Astrocyte of the spinal cord (primary cell): ENCODE data around the gene C5orf58.

ENCODE experiments used
- DNase-seq: peaks from one replicate; pipeline ENCODE4 v3.0.0; 2011; ENCODE audit warnings: low read depth, low spot score
- H3K4me3 ChIP-seq: 2 replicates; pipeline ENCODE4 v1.5.1; 2011; ENCODE audit warnings: low read depth, mild to moderate bottlenecking, low read length, moderate library complexity
- in situ Hi-C: cut with HindIII; loops from 2 replicates; pipeline ENCODE4 v1.10.0; 2017; ENCODE audit warnings: low sequenced_read_pairs
- TF ChIP-seq, protein P1 (sequence below): IDR thresholded peaks from 2 replicates; pipeline ENCODE4 v1.5.1; 2012; ENCODE audit warnings: low read depth, mild to moderate bottlenecking, low read length, inconsistent platforms

The C5orf58 gene

DNA sequence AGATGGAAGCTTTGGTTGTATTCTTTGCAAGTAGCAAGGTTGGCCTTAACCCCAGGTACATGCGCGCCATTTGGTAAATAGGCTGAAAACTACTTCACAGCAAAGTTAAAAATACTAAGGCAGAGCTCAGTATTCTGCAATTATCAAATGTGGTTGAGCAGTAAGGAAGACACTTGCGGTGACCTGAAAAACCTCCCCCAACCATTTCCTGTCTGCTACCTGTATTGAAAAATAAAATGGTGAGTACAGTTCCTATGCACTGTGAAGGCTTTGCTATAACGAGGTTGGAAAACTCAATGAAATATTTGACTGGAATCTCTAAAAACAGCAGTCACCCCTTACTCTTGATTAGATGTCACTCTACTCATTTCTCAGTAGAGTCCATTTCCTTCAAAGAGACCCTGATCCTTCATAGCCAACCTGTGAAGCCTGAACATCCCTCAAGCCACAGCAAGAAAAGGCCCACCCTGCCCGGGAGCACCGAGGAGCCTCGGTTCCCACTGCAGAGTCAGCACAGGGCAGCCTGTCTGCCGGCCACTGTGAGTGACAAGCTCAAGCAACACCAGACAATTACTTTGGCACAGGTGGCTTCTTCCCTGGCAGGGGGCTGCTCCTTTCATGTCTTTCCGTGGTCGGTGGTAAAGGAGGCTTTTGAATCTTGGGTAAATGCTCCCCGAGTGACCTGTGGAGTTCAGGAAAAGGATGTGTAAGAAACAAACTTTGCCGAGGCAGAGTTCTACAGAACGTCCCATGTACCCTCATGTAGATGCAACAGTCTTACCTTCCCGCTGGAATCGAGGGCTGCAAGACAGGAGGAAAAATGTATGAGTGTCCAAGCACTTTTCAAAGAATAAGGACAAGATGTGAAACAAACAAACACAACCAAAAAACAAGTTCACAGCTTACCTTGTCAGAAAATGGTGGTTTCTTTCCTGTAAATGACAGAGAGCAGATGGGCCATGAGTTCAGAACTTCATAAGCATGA lies 29.6 kb downstream of the C5orf58 start:
- no peak for DNase-seq
- in situ Hi-C loops, result no loop called here
- H3K4me3 ChIP-seq, result no peak overlapping the region
- TF ChIP-seq, protein P1, sequence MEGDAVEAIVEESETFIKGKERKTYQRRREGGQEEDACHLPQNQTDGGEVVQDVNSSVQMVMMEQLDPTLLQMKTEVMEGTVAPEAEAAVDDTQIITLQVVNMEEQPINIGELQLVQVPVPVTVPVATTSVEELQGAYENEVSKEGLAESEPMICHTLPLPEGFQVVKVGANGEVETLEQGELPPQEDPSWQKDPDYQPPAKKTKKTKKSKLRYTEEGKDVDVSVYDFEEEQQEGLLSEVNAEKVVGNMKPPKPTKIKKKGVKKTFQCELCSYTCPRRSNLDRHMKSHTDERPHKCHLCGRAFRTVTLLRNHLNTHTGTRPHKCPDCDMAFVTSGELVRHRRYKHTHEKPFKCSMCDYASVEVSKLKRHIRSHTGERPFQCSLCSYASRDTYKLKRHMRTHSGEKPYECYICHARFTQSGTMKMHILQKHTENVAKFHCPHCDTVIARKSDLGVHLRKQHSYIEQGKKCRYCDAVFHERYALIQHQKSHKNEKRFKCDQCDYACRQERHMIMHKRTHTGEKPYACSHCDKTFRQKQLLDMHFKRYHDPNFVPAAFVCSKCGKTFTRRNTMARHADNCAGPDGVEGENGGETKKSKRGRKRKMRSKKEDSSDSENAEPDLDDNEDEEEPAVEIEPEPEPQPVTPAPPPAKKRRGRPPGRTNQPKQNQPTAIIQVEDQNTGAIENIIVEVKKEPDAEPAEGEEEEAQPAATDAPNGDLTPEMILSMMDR, result no peak

DNA sequence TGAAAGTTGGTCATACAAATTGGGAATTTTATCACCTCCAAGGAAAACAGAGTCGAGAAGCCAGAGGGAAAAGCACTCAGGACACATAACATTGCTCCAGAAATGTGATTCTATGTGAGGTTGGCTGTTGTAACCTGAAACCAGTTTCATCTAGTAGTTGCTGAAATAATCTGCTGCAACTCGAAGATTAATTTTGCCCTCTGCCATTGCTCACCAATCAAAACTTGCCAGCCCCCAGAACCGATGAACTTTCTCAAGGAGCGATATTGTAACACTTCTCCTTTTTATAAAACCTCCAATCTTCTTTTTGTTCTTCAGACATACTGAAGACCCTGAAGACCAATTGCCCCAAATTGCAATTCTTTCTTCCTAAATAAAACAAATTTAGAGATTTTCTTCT lies 31.1 kb downstream of the C5orf58 start:
- in situ Hi-C loops, result no loop called here
- TF ChIP-seq, protein P1, result no peak
- H3K4me3 ChIP-seq, result no peak overlapping the region
- no peak for DNase-seq

DNA sequence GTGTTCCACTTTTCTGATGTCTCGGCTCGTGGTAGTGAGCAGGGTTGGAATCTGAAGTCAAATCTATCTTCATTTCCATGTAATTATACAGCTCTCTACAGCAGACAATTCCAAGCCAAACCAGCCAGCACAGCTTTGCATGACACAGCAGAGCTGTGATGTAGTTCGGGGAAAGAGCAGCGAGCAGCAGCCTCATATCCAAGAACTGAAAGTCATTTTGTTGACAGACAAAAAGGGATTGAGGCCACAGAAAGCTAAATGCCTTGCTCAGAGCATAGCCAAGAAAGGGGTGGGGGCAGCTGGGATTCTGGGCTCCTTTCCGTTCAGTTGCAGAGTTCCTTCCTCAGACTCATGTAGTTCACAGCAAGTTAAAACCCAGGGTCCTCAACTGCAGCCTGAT lies 32.7 kb downstream of the C5orf58 start:
- no peak overlapping the region for H3K4me3 ChIP-seq
- no peak for DNase-seq
- TF ChIP-seq, protein P1, result no peak
- in situ Hi-C loops, result no loop called here

- TF ChIP-seq, protein P1, result no peak
- no peak overlapping the region for H3K4me3 ChIP-seq
- in situ Hi-C loops, result no loop called here
- no peak for DNase-seq
These were observed 34.0 kb downstream of the C5orf58 start for GRCh38 chr5:170266570-170267381.

GRCh38 chr5:170267431-170268152 lies 34.8 kb downstream of the C5orf58 start:
- TF ChIP-seq, protein P1, result peak; percentile 89
- DNase-seq, result peak; percentile 69
- in situ Hi-C loops, result no loop called here
- no peak overlapping the region for H3K4me3 ChIP-seq

DNA sequence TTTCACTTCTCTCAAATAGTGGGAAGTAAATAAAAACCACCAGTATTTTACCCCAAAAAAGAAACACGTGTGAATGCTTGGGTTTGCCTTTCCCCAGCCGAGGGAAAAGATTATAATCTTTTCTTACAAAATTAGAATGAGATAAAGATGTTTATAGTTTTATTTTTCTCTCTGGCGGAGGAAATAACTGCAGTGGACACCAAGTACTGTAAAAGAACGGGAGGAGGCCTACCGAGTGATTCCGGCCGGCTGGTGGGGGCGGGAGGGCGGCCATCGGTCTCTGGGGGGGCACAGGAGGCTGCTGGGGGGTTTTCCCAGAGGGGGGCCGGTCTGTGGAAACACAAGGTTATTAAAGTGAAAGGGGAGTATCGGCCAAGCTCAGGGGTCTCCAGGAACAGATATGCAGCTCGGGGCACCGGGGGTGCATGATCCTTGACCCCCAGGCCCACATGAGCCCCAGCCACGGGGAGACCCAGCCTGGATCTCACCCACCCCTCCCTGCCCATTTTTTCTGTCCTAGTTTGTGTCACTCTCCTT lies 35.4 kb downstream of the C5orf58 start:
- TF ChIP-seq, protein P1, result no peak
- in situ Hi-C loops, result no loop called here
- DNase-seq, result no peak
- no peak overlapping the region for H3K4me3 ChIP-seq
